GM10266 (cell line): ENCODE data around the gene KCNA2.

Experiments
- DNase-seq: peaks from one replicate; pipeline ENCODE4 v3.0.0; 2012; ENCODE audit errors: extremely low spot score
- TF ChIP-seq, protein P1 (sequence below): IDR thresholded peaks from 2 replicates; pipeline ENCODE4 v1.5.1; 2012; ENCODE audit warnings: mild to moderate bottlenecking, low read depth; ENCODE audit not compliant: control insufficient read depth, insufficient read depth; ENCODE audit errors: missing control alignments

Gene KCNA2

GRCh38 chr1:110582378-110582777, 23.8 kb downstream of the KCNA2 start:
- no peak for DNase-seq

DNA sequence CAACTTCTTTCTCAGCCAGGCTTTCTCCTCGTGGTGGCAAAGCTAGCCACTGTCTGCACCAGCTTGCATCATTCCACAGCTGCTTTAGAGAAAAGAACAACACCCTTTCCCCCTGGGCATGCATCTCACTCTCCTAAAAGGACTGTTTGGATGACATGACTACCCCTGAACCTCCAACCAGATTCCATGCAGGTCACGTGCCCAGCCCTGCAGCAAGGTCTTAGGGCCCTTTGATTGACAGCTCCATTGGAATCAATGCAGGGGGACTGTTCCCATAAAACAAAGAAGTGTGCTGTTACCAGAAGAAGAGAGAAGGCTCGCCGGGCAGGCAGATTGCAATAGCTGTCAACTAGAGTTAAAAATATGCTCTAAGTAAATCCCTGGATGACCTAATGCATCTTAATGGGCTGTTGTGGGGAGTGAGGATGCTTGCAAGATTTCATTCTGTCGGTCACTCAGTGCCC, 24.4 kb downstream of the KCNA2 start:
- DNase-seq: no peak
- TF ChIP-seq, protein P1, sequence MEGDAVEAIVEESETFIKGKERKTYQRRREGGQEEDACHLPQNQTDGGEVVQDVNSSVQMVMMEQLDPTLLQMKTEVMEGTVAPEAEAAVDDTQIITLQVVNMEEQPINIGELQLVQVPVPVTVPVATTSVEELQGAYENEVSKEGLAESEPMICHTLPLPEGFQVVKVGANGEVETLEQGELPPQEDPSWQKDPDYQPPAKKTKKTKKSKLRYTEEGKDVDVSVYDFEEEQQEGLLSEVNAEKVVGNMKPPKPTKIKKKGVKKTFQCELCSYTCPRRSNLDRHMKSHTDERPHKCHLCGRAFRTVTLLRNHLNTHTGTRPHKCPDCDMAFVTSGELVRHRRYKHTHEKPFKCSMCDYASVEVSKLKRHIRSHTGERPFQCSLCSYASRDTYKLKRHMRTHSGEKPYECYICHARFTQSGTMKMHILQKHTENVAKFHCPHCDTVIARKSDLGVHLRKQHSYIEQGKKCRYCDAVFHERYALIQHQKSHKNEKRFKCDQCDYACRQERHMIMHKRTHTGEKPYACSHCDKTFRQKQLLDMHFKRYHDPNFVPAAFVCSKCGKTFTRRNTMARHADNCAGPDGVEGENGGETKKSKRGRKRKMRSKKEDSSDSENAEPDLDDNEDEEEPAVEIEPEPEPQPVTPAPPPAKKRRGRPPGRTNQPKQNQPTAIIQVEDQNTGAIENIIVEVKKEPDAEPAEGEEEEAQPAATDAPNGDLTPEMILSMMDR: no peak

More at GRCh38 chr1:110582378-110582777, 23.8 kb downstream of the KCNA2 start:
- TF ChIP-seq, protein P1: no peak

DNA sequence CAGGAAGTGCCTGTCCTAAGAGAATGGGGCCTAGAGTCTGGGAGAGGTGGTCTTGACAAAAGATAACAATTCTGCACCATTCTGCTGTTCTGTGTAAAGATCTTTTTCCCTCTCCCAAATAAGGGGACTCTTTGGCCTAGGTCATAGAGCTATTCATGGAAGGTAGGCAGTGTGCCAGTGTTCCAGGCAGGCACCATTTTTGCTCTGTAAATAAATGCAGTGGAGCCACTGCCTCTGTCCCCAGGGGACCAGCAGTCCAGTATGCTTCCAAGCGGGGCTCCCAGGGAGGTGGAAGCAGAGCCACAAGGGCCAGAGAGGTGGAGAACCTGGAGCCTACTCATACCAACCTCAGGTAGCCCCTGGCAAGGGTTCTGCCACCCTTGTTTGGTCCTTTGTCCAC, 25.9 kb downstream of the KCNA2 start:
- TF ChIP-seq, protein P1: no peak
- no peak for DNase-seq

DNA sequence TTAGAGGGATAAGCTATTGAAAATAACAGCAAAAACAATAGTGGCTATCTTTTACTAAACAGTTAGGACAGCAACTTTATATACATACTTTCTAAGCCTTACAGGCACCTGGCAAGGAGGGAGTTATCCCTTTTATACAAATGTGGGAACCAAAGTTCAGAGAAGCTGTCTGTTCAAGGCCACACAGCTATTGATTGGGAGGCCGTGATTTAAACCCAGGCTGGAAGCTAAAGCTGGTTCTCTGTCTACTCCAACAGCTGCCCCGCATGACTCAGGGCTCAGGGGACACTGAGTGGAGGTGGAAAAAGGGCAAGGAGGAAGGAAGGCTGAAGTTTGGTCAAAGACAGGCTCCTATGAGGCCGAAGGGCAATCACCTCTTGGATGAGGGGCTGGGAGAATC, 26.7 kb downstream of the KCNA2 start:
- DNase-seq: no peak
- TF ChIP-seq, protein P1: no peak

GRCh38 chr1:110576441-110576840, 29.7 kb downstream of the KCNA2 start:
- TF ChIP-seq, protein P1: no peak
- no peak for DNase-seq

- TF ChIP-seq, protein P1: no peak
- DNase-seq: no peak
These were observed 32.8 kb downstream of the KCNA2 start for GRCh38 chr1:110573314-110573713.

DNA sequence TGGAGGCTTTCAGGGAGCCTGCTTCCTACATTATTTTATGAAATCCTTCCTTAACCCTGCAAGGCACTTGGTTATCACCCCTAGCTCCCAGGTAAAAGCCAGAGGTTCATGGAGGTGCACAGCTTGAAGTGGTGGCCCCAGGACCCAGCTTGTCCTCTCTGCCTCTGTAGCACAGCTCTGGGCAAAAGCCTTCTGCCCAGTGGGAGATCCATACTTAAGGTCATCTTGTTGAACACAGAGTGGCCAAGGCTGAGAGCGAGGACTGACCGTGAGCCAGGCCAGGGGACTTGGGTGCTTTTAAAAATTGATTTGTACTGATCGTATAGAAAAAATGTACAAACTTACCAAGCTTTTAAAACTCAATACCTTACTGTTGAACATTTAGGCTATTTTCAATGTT, 33.4 kb downstream of the KCNA2 start:
- TF ChIP-seq, protein P1: no peak
- DNase-seq: no peak
